ENCODE data around the gene ARL6IP4.

GRCh38 chr12:122989874-122990419, 9.5 kb downstream of the ARL6IP4 start:
- no peak for TF ChIP-seq EP300 (IDR thresholded peaks at IDR 0.05)
- TF ChIP-seq MYC (IDR thresholded peaks at IDR 0.05; ENCODE audit: borderline replicate concordance, low read length) = no peak
- no peak for TF ChIP-seq CEBPB (IDR thresholded peaks at IDR 0.05)

All from A549 (cell line).